GM06990 (cell line): ENCODE data around the gene MAPK10.

Source experiments
- DNase-seq: peaks from one replicate; pipeline ENCODE4 v3.0.0-alpha.2; 2011; ENCODE audit not compliant: insufficient read length; ENCODE audit errors: extremely low read depth
- H3K27me3 ChIP-seq: replicated peaks from 2 replicates; pipeline ENCODE4 v1.6.0; 2011; ENCODE audit warnings: low read length; ENCODE audit not compliant: control insufficient read depth, insufficient read depth
- H3K36me3 ChIP-seq: 2 replicates; pipeline ENCODE4 v1.5.1; 2011; ENCODE audit warnings: low read length; ENCODE audit not compliant: control insufficient read depth, insufficient read depth
- H3K4me3 ChIP-seq: replicated peaks from 2 replicates; pipeline ENCODE4 v1.5.1; 2011; ENCODE audit warnings: low read depth, mild to moderate bottlenecking, control low read depth, low read length
- CTCF ChIP-seq: IDR thresholded peaks from 2 replicates; pipeline ENCODE4 v1.5.1; 2011; ENCODE audit warnings: low read length, control low read depth, mild to moderate bottlenecking, inconsistent platforms; ENCODE audit not compliant: insufficient read depth, poor library complexity, severe bottlenecking

MAPK10 gene

GRCh38 chr4:86359944-86360478 lies at the start of gene MAPK10:
TSS of gene MAPK10 (minus strand) at chr4:86360053.
- DNase-seq, result peak; percentile 79
- no peak for TF ChIP-seq CTCF
- no peaks in the 10 kb centered on the region for H3K27me3 ChIP-seq
- no peak within 1 kb of the TSS for H3K4me3 ChIP-seq
- H3K36me3 ChIP-seq, result no peaks in the 10 kb centered on the region

GRCh38 chr4:86403575-86403974 lies 43.7 kb upstream of the MAPK10 start:
- no peak for DNase-seq
- Histone ChIP-seq H3K36me3 (no peaks in the 10 kb centered on the region), H3K4me3 (no peak overlapping the region), H3K27me3 (no peaks in the 10 kb centered on the region; the same call in 1 of the 2 replicates)
- TF ChIP-seq CTCF, result no peak

GRCh38 chr4:86401826-86402225 lies 42.0 kb upstream of the MAPK10 start:
- no peak for DNase-seq
- Histone ChIP-seq H3K36me3 (no peaks in the 10 kb centered on the region), H3K27me3 (no peaks in the 10 kb centered on the region; the same call in 1 of the 2 replicates), H3K4me3 (no peak overlapping the region)
- no peak for TF ChIP-seq CTCF

GRCh38 chr4:86400216-86400615 lies 40.4 kb upstream of the MAPK10 start:
- Histone ChIP-seq H3K27me3 (no peaks in the 10 kb centered on the region), H3K36me3 (no peaks in the 10 kb centered on the region), H3K4me3 (no peak overlapping the region)
- TF ChIP-seq CTCF, result no peak
- no peak for DNase-seq

GRCh38 chr4:86398187-86398586 lies 38.3 kb upstream of the MAPK10 start:
- TF ChIP-seq CTCF, result no peak
- no peak overlapping the region for H3K4me3 ChIP-seq
- H3K36me3 ChIP-seq, result no peaks in the 10 kb centered on the region
- no peaks in the 10 kb centered on the region for H3K27me3 ChIP-seq
- no peak for DNase-seq

- Histone ChIP-seq H3K4me3 (no peak overlapping the region), H3K27me3 (no peaks in the 10 kb centered on the region), H3K36me3 (no peaks in the 10 kb centered on the region)
- DNase-seq, result no peak
- TF ChIP-seq CTCF, result no peak
Observed at GRCh38 chr4:86393749-86394148, 33.9 kb upstream of the MAPK10 start.
